ENCODE data around the gene CCDC148.

DNA sequence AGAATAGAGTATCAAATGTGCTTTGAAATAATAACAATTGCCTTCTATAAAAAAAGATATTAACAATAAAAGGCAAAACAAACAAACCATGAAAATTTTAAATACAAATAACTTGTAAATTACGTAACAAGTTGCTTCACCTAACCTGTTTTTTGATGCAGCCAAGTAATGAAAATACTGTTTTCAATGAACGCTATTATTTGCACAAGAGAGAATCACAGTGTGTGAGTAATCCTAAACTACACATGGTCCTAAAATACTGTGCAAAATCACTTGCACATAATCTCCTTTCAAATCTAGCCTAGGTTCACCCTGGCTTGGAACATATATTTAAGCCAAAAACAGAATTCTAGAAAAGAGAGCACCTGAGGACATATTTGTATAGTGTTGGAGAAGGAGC lies 98.9 kb downstream of the CCDC148 start:
- TF ChIP-seq POLR2AphosphoS5 (IDR thresholded peaks at IDR 0.05; ENCODE audit: low read depth, low read length), result no peak
- TF ChIP-seq POLR2A (IDR thresholded peaks at IDR 0.05; ENCODE audit: low read depth, low read length), result no peak
